ENCODE data around the gene PPP1CA. TPM values are rescaled to one million over a fixed set of nuclear protein-coding genes. Genes with fewer than 3 reads are reported as not detected.

The PPP1CA gene
- total and polyA plus RNA-seq, 4 experiments from 2014 or later: 159 to 774 (median 318) TPM

DNA sequence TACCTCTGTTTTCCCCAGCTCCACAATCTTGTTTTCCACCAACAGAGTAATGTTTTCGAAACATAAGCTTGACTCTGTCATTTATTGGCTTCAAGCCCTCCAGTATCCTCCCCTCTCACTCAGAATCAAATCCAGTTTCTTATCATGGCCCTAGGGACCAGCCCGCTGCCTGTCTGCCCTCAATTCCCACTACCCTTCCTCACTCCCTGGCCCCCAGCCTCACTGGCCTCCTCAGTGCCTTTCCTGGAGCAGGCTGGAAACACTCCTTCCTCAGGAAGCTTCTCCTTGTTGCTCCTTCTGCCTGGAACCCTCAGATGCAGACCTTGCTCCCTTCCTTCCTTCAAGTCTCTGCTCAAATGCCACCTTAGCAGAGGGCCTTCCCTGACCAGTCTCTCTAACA is 52.2 kb downstream of the PPP1CA start:
- Mint-ChIP-seq H3K27ac (peak overlapping the region; percentile 55 to 87 (median 72)), H3K9me3 (no peaks in the 10 kb centered on the region), H3K4me1 (peaks cover 40 to 74% (median 53%) of the 10 kb centered on the region in 4 donors), H3K4me3 (no peak overlapping the region), H3K27me3 (no peaks in the 10 kb centered on the region), H3K36me3 (peaks cover 0 to 11% of the 10 kb centered on the region in 2 donors)
- Histone ChIP-seq H3K4me1 (ENCODE audit: insufficient read depth, low read length) (peaks cover 54% of the 10 kb centered on the region), H3K36me3 (ENCODE audit: insufficient read depth, low read length) (peaks cover 3% of the 10 kb centered on the region), H3K27ac (ENCODE audit: low read depth, low read length) (no peak overlapping the region), H3K27me3 (ENCODE audit: insufficient read depth, low read length) (no peaks in the 10 kb centered on the region), H3K9me3 (ENCODE audit: control insufficient read depth in 1 of 2, low read length in 2 of 2) (no peaks in the 10 kb centered on the region), H3K4me3 (ENCODE audit: low read length in 2 of 2) (no peak overlapping the region)
- ChIA-PET POLR2A (ENCODE audit: partially characterized antibody) (interaction anchor here (1.1 to 11.8 kb wide), 4 partner anchors 29 to 116 kb away, joined by 4 to 449 read pairs (median 29); partner anchors contain the start of genes CLCF1 and RAD9A), CTCF (ENCODE audit: partially characterized antibody) (interaction anchor here (0.8 to 18.4 kb wide), 4 partner anchors 31 to 87 kb away, joined by 3 to 1065 read pairs (median 4); partner anchors contain the start of genes CLCF1 and RAD9A)
- intact Hi-C loops (cut with micrococcal nuclease): no loop called here
- DNase-seq: no peak

DNA sequence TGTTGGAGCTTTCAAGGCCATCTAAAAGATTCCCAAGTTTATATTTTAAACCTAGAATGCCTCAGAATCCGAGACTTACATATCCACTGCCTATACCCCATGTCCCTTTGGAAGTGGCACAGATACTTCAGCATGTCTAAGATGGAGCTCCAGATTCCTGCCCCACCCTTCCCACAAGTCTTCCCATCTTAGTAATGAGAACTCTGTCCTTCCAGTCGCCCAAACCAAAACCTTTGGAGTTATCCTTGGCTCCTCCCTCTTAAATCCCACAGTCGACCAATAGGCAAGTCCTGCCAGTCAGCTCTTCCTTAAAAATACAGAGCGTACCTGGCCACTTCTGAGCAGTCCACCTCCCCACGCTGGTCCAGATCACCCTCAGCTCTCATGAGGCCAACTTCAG is 52.6 kb downstream of the PPP1CA start:
- DNase-seq: no peak
- Mint-ChIP-seq H3K9me3 (no peaks in the 10 kb centered on the region), H3K4me3 (no peak overlapping the region), H3K4me1 (peaks cover 39 to 74% (median 52%) of the 10 kb centered on the region in 4 donors), H3K27ac (peak overlapping the region; percentile 29 to 87 (median 55)), H3K36me3 (peaks cover 0 to 11% of the 10 kb centered on the region in 2 donors), H3K27me3 (no peaks in the 10 kb centered on the region)
- no peaks in the 10 kb centered on the region for H3K9me3 ChIP-seq (ENCODE audit: control insufficient read depth in 1 of 2, low read length in 2 of 2)
- peaks cover 3% of the 10 kb centered on the region for H3K36me3 ChIP-seq (ENCODE audit: insufficient read depth, low read length)
- ChIA-PET POLR2A (ENCODE audit: partially characterized antibody) (interaction anchor here (1.1 to 11.8 kb wide), 4 partner anchors 29 to 116 kb away, joined by 4 to 449 read pairs (median 29); partner anchors contain the start of genes CLCF1 and RAD9A), CTCF (ENCODE audit: partially characterized antibody) (interaction anchor here (0.6 to 18.4 kb wide), 5 partner anchors 32 to 132 kb away, joined by 3 to 1065 read pairs (median 4); partner anchors contain the start of genes CLCF1 and RAD9A)
- intact Hi-C loops (cut with micrococcal nuclease): no loop called here
- H3K4me1 ChIP-seq (ENCODE audit: insufficient read depth, low read length): peaks cover 54% of the 10 kb centered on the region
- H3K4me3 ChIP-seq (ENCODE audit: low read length in 2 of 2): no peak overlapping the region
- H3K27ac ChIP-seq (ENCODE audit: low read depth, low read length): no peak overlapping the region
- H3K27me3 ChIP-seq (ENCODE audit: insufficient read depth, low read length): no peaks in the 10 kb centered on the region

Other genes starting within 250 kb of the PPP1CA start
- 100 to 1,000 TPM; 299 to 310 TPM for gene GRK2, start 135.4 kb downstream of the PPP1CA start, total RNA-seq
- 10 to 100 TPM; 12.8 to 63.7 TPM for gene GRK2, start 135.4 kb downstream of the PPP1CA start, polyA plus RNA-seq
- gene ANKRD13D, start 112.6 kb downstream of the PPP1CA start, total RNA-seq: 100 to 1,000 TPM; 244 to 247 TPM
- gene ANKRD13D, start 112.6 kb downstream of the PPP1CA start, polyA plus RNA-seq: 10 to 100 TPM; 12.0 to 31.3 TPM
- gene SSH3, start 98.3 kb downstream of the PPP1CA start, total RNA-seq: 10 to 100 TPM; 22.5 to 26.3 TPM
- gene SSH3, start 98.3 kb downstream of the PPP1CA start, polyA plus RNA-seq: 1 to 10 TPM in 1 of 2 donors, under 1 TPM in 1; 0.79 to 6.5 TPM
- 10 to 100 TPM; 87.9 to 91.3 TPM for gene POLD4, start 48.3 kb downstream of the PPP1CA start, total RNA-seq
- 10 to 100 TPM; 93.6 to 96.2 TPM for gene POLD4, start 48.3 kb downstream of the PPP1CA start, polyA plus RNA-seq
- gene CLCF1, start 28.3 kb downstream of the PPP1CA start, total RNA-seq: 1 to 10 TPM; 5.4 to 6.4 TPM
- 1 to 10 TPM in 1 of 2 donors, under 1 TPM in 1; 0.45 to 4.4 TPM for gene CLCF1, start 28.3 kb downstream of the PPP1CA start, polyA plus RNA-seq
- gene RAD9A, start 9.9 kb downstream of the PPP1CA start, total RNA-seq: 10 to 100 TPM; 51.8 to 55.9 TPM
- gene RAD9A, start 9.9 kb downstream of the PPP1CA start, polyA plus RNA-seq: 1 to 10 TPM; 6.7 to 8.3 TPM
- gene TBC1D10C, start 2.2 kb upstream of the PPP1CA start, total RNA-seq: 100 to 1,000 TPM; 371 to 382 TPM
- 100 to 1,000 TPM; 316 to 331 TPM for gene TBC1D10C, start 2.2 kb upstream of the PPP1CA start, polyA plus RNA-seq
- gene CARNS1, start 13.8 kb upstream of the PPP1CA start, total RNA-seq: 1 to 10 TPM; 2.3 to 3.3 TPM
- under 1 TPM; 0.45 to 0.81 TPM for gene CARNS1, start 13.8 kb upstream of the PPP1CA start, polyA plus RNA-seq
- gene RPS6KB2, start 26.6 kb upstream of the PPP1CA start, total RNA-seq: 10 to 100 TPM; 78.1 to 79.9 TPM
- 10 to 100 TPM; 55.2 to 58.3 TPM for gene RPS6KB2, start 26.6 kb upstream of the PPP1CA start, polyA plus RNA-seq
- gene PTPRCAP, start 35.8 kb upstream of the PPP1CA start, total RNA-seq: 100 to 1,000 TPM; 208 to 228 TPM
- 100 to 1,000 TPM; 613 TPM for gene PTPRCAP, start 35.8 kb upstream of the PPP1CA start, polyA plus RNA-seq
- 10 to 100 TPM; 22.7 to 23.2 TPM for gene CORO1B, start 41.6 kb upstream of the PPP1CA start, total RNA-seq
- gene CORO1B, start 41.6 kb upstream of the PPP1CA start, polyA plus RNA-seq: 10 to 100 TPM; 79.1 to 92.2 TPM
- gene GPR152, start 50.9 kb upstream of the PPP1CA start, total RNA-seq: not detected
- 1 to 10 TPM in 1 of 2 donors, under 1 TPM in 1; 0.35 to 1.7 TPM for gene GPR152, start 50.9 kb upstream of the PPP1CA start, polyA plus RNA-seq
- gene CABP4, start 53.5 kb upstream of the PPP1CA start, total RNA-seq: 1 to 10 TPM; 1.4 to 2.3 TPM
- gene CABP4, start 53.5 kb upstream of the PPP1CA start, polyA plus RNA-seq: under 1 TPM; 0.27 to 0.84 TPM
- gene TMEM134, start 67.4 kb upstream of the PPP1CA start, total RNA-seq: 10 to 100 TPM; 90.1 to 99.1 TPM
- gene TMEM134, start 67.4 kb upstream of the PPP1CA start, polyA plus RNA-seq: 100 to 1,000 TPM; 152 to 162 TPM
- 100 to 1,000 TPM; 131 to 132 TPM for gene AIP, start 81.2 kb upstream of the PPP1CA start, total RNA-seq
- 100 to 1,000 TPM; 152 to 185 TPM for gene AIP, start 81.2 kb upstream of the PPP1CA start, polyA plus RNA-seq
- 100 to 1,000 TPM; 137 to 143 TPM for gene PITPNM1, start 103.5 kb upstream of the PPP1CA start, total RNA-seq
- 10 to 100 TPM; 15.0 to 43.6 TPM for gene PITPNM1, start 103.5 kb upstream of the PPP1CA start, polyA plus RNA-seq
- 10 to 100 TPM; 85.8 to 86.0 TPM for gene CDK2AP2, start 106.3 kb upstream of the PPP1CA start, total RNA-seq
- gene CDK2AP2, start 106.3 kb upstream of the PPP1CA start, polyA plus RNA-seq: 100 to 1,000 TPM in 1 of 2 donors, 10 to 100 TPM in 1; 83.3 to 152 TPM
- gene CABP2, start 121.6 kb upstream of the PPP1CA start, total RNA-seq: not detected
- not detected for gene CABP2, start 121.6 kb upstream of the PPP1CA start, polyA plus RNA-seq
- 100 to 1,000 TPM; 134 to 143 TPM for gene GSTP1, start 182.0 kb upstream of the PPP1CA start, total RNA-seq
- 100 to 1,000 TPM; 236 to 245 TPM for gene GSTP1, start 182.0 kb upstream of the PPP1CA start, polyA plus RNA-seq
- 100 to 1,000 TPM; 204 to 212 TPM for gene NDUFV1, start 205.1 kb upstream of the PPP1CA start, total RNA-seq
- gene NDUFV1, start 205.1 kb upstream of the PPP1CA start, polyA plus RNA-seq: 100 to 1,000 TPM; 124 to 133 TPM
- gene NUDT8, start 228.1 kb upstream of the PPP1CA start, total RNA-seq: 1 to 10 TPM; 3.1 to 4.3 TPM
- 1 to 10 TPM; 2.0 to 4.5 TPM for gene NUDT8, start 228.1 kb upstream of the PPP1CA start, polyA plus RNA-seq
- not detected for gene TBX10, start 237.9 kb upstream of the PPP1CA start, total RNA-seq
- not detected for gene TBX10, start 237.9 kb upstream of the PPP1CA start, polyA plus RNA-seq
- not detected for gene ACY3, start 248.9 kb upstream of the PPP1CA start, total RNA-seq
- gene ACY3, start 248.9 kb upstream of the PPP1CA start, polyA plus RNA-seq: under 1 TPM in 1 of 2 donors, not detected in 1; 0.48 TPM

All from CD4-positive, alpha-beta memory T cell (primary cell).